HG02610 (cell line): ENCODE measurements around the gene IL10.
"Not testable (repeated sequence)": the region's sequence is repeated elsewhere in the genome, so short reads cannot be mapped to it uniquely, and the experiment has no call there.

Experiments used
- ATAC-seq: cut with Tn5 transposase; IDR thresholded peaks from one replicate; pipeline ENCODE4 v1.9.1; 2021; ENCODE audit warnings: mild to moderate bottlenecking, moderate library complexity; ENCODE audit not compliant: unreplicated experiment

The IL10 gene

DNA sequence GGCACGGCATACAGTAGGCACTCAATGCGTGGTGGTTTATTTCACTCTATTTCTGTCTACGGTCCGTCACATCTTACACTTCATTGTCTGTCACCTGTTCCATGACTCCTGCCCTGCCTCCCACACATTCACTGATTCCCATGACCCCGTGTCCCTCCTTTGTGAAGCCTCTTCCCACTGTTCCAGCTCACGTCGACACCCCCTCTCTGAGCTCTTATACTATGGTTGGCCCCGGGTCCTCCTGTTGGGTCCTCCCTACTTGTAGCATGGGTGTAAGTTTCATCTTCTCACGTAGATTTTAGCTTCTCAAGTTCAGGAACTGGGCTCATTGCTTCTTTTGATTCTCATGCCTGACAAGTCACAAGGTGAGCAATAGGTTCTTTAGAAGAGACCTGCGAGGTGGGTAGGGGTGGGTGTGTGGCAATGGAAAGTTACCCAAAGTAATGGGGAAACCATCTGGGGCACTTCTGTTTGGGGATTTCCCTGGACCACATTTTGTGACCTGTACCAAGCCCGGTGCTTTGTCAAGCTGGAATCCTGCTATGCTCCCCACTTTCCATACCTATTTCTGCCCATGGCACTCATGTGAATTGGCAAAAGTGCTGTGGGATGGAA is 22.1 kb upstream of the IL10 start:
- ATAC-seq: no peak

GRCh38 chr1:206793620-206794019 is 21.3 kb upstream of the IL10 start:
- no peak for ATAC-seq

DNA sequence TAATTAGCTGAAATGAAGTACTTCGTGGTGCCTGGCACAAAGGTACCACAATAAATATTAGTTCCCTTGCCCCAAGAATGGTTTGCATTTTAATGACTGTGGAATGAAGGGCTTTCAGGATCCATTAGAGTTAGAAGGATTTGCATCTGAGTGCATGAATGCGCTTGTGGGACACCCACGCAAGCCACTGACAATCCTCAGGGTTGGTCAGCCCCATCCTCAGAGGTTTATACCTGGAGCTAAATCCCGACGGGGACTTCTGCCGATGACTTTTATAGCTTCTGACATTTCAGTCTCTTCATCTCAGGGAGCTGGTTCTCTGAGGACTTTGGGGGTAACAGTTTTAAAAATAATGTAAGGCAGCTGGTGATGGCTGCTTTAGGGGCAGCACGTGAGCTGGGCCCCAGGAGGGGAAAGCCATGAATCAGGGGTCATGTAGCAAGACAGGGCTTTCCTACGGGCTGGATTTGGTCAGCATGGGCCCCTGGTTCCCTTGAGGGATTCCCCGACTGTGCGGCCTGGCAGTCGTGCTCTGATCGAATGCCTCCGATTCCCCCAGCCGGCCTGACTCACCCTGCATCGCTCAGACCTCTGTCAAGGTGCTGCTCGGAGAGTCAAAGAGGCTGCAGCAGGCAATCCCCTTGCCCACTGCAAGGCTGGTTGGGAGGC is 20.8 kb upstream of the IL10 start:
- ATAC-seq: peak; percentile 68

- no peak for ATAC-seq
Observed at GRCh38 chr1:206790502-206791250, 18.4 kb upstream of the IL10 start.

DNA sequence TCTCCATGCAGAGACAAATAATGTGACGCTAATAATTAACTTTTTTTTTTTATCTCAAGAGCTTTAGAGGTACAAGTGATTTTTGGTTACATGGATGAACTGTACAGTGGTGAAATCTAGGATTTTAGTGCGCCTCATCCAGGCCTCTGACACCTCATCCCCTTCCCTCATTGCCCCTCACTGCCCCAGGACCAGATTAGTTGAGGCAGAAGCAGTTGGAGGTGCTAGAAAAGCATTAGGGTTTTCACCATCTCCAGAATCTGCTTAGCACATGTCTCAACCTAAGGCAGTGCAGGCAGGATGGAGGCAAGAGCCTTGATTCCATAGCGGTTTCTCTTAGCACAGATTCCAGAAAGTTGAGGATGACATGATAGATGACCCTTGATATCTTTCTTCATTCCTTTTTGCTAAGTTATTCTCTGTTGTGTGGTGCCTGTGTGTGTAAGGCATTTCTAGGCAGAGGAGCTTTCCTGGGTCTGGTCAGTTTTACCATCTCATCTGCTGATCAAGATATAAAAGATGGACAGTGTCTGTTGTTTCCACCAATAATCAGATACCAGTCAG is 16.3 kb upstream of the IL10 start:
- ATAC-seq: no peak

GRCh38 chr1:206787891-206788290 is 15.6 kb upstream of the IL10 start:
- no peak for ATAC-seq

DNA sequence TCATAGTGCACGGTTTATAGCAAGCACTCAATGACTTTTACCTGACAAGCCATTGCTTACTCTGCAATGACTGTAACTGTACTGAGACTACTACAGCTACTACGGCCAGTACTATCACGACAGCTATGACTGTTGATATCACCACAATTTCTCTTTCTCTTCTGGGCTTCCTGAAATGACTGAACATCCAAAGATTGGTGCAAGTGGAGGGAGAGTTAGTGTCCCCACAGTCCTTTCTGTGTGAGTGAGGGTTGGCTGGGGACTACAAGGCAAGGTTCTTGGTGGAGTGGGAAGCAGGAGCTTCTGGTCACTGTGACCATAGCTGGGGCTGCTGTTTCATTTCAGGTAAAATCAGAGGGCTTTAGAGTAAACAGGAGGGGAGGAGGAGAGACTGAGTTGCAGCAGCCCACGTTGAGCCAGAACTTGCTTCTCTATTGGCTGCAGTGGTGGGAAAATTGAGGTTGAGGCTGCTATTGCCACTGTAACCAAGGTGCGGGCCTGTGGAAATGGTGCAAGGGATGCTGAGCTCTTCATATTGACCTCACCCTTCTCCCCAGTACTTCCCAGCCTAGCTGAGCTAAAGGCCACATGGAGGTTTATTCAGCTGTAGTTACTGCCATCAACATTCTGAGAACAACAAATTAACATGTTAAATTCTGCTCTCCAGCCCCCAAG is 14.1 kb upstream of the IL10 start:
- ATAC-seq: peak; percentile 41

DNA sequence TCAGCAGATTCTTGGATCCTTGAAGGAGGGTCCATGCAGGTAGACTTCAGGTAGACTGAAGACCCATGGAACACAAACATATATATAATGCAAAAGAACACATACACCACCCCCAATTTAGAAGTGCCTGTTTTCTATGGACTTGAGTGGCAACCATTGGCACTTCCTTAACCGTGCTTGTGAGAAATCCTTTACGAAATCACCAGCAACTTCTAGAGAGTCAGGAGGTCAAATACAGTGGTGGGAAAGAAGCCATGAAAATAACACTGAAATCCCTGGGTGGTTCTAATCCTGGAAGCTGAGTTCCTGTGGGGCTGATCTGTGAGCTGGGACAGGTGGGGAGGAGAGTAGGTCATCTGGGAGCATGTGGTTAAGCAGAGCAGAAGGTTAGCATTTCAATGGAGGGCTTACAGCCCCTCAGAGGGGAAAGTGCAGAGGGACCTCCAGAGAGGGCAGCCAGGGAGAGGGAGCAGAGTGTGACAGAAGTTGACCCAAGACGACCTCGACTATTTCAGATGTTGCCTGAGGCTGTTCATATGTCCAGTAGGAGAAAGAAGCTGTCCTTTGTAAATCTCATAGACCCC is 13.0 kb upstream of the IL10 start:
- no peak for ATAC-seq

- peak; percentile 54 for ATAC-seq
Observed at GRCh38 chr1:206784471-206784903, 12.2 kb upstream of the IL10 start.

GRCh38 chr1:206783506-206783905 is 11.2 kb upstream of the IL10 start:
- ATAC-seq: no peak

GRCh38 chr1:206782448-206782847 is 10.2 kb upstream of the IL10 start:
- peak; percentile 47 for ATAC-seq

GRCh38 chr1:206779638-206780037 is 7.3 kb upstream of the IL10 start:
- no peak for ATAC-seq

DNA sequence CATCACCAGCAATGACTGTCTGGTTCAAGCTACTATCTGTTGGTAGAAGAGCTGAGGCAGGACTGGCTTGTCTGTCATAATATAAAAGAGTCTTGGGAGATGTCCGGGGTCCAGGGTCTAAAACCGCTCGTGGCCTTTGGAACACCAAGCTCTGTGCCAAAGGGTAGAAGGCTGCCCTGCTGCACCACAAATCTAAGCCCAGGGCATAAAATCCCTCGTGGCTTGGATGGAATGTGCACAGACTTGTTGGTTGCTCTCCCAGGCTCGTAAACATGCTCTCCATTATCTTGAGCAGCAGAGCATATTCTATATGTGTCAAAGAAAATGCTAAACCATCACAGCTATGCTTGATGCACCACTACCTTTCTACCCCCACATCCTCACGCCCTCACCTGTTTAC is 6.6 kb upstream of the IL10 start:
- ATAC-seq: not testable (repeated sequence)

- no peak for ATAC-seq
Observed at GRCh38 chr1:206778031-206778430, 5.7 kb upstream of the IL10 start.

GRCh38 chr1:206776229-206776628 is 3.9 kb upstream of the IL10 start:
- ATAC-seq: no peak

DNA sequence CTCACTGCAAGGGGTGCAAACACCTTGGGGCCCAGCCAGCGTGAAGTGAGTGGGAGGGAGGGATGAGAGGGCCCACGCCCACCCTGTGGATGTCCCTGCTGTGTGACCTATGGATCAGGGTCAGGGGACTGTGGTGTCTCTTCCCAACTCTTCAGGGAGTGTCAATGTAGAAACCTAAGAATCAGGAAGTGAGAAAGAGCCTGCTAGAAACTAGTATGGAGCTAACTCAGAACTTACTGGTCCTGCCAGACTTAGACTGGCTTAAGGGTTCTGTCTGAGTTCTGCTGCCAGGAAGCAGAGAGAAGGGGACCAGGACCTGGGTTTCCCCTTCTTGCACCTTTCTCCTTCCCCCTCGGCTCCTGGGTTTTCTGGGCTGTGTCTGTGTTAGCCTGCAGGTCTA is 1.8 kb upstream of the IL10 start:
- no peak for ATAC-seq

DNA sequence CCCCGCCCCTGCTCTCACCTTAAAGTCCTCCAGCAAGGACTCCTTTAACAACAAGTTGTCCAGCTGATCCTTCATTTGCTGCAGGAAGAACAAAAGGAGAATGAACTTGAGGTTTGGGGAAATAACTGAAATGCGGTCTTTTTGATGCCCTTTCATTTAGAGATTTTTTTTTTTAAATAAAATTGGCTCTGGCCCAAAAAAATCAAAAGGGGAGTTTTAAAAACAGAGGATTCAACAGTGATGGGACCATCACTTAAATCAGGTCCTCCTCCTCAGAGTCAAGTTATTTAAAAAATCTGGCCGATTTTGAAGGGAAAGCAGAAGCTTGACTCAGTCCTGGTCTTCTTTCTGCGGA is 979 bp downstream of the IL10 start:
- ATAC-seq: no peak

GRCh38 chr1:206770531-206771337 is 1.6 kb downstream of the IL10 start, which contains the start of gene IL19:
IL19 (plus strand) TSS chr1:206770773; CDS start chr1:206836663, 65,890 bp downstream.
- ATAC-seq: peak; percentile 30

GRCh38 chr1:206769304-206769731 is 3.0 kb downstream of the IL10 start:
- ATAC-seq: peak; percentile 60
